ENCODE data around the gene ZFYVE28.
A peak's percentile ranks its signal among the peaks of the same experiment; 100 is the strongest.

DNA sequence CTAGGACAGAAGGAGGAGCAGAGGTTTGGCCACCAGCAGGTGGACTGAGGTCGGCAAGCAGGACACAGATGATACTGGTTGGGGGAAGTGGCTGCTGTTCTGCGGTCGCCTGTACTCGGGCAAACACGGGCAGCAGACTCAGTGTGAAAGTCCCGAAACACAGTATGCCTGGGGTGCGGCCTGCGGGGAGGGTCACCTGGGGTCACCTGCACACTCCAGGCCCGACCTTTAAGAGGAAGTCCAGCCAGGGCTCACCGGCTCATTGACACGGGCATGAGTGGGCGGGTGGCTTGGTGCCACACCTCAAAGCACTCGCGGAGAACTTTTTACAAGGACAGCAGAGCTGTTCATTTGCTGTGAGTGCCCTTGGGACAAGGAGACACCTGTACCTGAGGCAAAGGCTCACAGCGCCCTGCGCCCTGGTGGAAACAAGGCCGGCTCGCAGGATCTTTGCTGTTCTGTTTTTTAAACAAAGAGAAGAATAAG lies 85.0 kb downstream of the ZFYVE28 start:
- TF ChIP-seq TAF1 (IDR thresholded peaks at IDR 0.05; ENCODE audit: low read depth, low read length) (no peak), POLR2A (IDR thresholded peaks at IDR 0.05; ENCODE audit: low read depth, low read length) (no peak), POU2F2 (IDR thresholded peaks at IDR 0.05; ENCODE audit: low read depth, low read length) (no peak), POLR2AphosphoS5 (IDR thresholded peaks at IDR 0.05; ENCODE audit: low read depth, low read length) (no peak), SPI1 (IDR thresholded peaks at IDR 0.05; ENCODE audit: low read depth, low read length) (peak; percentile 37; the same call in 1 of the 2 replicates)
